ENCODE results near the gene OTUD5. TPM values are rescaled to one million over a fixed set of nuclear protein-coding genes. Genes with fewer than 3 reads are reported as not detected.

OTUD5 gene
- total and polyA plus RNA-seq, 2 of the 13 experiments (the other 11 are each of a cell fraction or from before 2014, with no cell fraction given) = 18.4 to 42.2 TPM

DNA sequence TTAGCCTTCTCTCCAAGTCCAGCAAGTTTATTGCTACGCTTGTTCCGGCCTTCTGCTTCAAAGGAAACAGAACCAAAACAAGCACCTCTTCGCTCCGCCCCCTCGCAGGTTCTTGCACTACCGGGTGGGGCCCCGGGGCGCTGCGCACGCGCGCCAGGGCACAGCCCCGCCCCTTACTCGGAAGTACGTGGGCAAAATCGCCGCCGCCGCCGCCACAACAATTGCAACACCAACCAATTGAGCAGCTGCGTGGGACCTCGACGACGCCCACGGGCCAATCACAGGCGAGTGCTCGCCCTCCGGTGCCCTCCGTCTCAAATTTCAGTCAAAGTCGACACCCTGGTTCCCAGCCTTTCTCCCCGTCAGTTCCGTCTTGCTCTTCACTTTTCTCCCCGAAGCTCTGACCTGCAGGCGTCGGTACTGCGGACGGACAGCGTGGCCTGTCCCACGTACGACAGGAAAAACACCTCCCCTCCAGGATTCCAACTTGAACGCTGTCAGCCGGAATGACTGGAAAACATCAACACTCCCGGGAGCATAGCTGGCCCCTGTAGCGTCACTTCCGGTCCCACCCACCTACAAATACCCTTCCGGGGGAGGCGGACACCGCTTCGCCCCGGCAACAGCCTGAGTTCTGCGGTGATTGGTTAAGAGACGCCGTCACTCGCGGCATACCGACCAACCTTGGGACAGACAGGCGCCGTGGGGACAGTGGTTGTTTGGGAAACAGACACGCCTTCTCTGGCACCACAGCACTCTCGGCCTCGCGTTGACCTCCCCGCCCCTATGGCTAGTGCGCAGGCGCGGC lies 624 bp upstream of the OTUD5 start (continued):
- TF ChIP-seq ZGPAT (CRISPR knock-in tag; IDR thresholded peaks at IDR 0.05) (peak; percentile 58; the same call in 1 of the 2 replicates), RFXAP (CRISPR knock-in tag; IDR thresholded peaks at IDR 0.05; ENCODE audit: borderline replicate concordance) (peak; percentile 99), NR2F6 (IDR thresholded peaks at IDR 0.05) (no peak), NR2F6 (CRISPR knock-in tag; IDR thresholded peaks at IDR 0.05) (no peak), DNMT1 (CRISPR knock-in tag; IDR thresholded peaks at IDR 0.05) (no peak), NBN (conservative IDR thresholded peaks at IDR 0.05) (no peak), MEF2D (CRISPR knock-in tag; IDR thresholded peaks at IDR 0.05) (0 out of 2 replicates have a peak, but pooled peaks have one; percentile 41), ZBTB7B (CRISPR knock-in tag; IDR thresholded peaks at IDR 0.05) (no peak), MED1 (CRISPR knock-in tag; IDR thresholded peaks at IDR 0.05) (0 out of 2 replicates have a peak, but pooled peaks have one; percentile 35), RFX5 (IDR thresholded peaks at IDR 0.05; ENCODE audit: low read depth, low read length) (peak; percentile 94), ZFX (CRISPR knock-in tag; IDR thresholded peaks at IDR 0.05; ENCODE audit: low read depth) (peak; percentile 55; the same call in 1 of the 2 replicates), ARNT2 (CRISPR knock-in tag; IDR thresholded peaks at IDR 0.05; ENCODE audit: low read depth) (no peak), ZBTB26 (CRISPR knock-in tag; IDR thresholded peaks at IDR 0.05; ENCODE audit: borderline replicate concordance) (no peak), E2F5 (CRISPR knock-in tag; conservative IDR thresholded peaks at IDR 0.05) (no peak), TAF15 (IDR thresholded peaks at IDR 0.05; ENCODE audit: low read depth, low read length, poor library complexity, severe bottlenecking) (no peak), ZNF562 (CRISPR knock-in tag; IDR thresholded peaks at IDR 0.05; ENCODE audit: borderline replicate concordance) (no peak), HOXA5 (CRISPR knock-in tag; IDR thresholded peaks at IDR 0.05) (no peak), BCL6 (CRISPR knock-in tag; IDR thresholded peaks at IDR 0.05) (no peak)
- TF ChIP-seq, protein P1, sequence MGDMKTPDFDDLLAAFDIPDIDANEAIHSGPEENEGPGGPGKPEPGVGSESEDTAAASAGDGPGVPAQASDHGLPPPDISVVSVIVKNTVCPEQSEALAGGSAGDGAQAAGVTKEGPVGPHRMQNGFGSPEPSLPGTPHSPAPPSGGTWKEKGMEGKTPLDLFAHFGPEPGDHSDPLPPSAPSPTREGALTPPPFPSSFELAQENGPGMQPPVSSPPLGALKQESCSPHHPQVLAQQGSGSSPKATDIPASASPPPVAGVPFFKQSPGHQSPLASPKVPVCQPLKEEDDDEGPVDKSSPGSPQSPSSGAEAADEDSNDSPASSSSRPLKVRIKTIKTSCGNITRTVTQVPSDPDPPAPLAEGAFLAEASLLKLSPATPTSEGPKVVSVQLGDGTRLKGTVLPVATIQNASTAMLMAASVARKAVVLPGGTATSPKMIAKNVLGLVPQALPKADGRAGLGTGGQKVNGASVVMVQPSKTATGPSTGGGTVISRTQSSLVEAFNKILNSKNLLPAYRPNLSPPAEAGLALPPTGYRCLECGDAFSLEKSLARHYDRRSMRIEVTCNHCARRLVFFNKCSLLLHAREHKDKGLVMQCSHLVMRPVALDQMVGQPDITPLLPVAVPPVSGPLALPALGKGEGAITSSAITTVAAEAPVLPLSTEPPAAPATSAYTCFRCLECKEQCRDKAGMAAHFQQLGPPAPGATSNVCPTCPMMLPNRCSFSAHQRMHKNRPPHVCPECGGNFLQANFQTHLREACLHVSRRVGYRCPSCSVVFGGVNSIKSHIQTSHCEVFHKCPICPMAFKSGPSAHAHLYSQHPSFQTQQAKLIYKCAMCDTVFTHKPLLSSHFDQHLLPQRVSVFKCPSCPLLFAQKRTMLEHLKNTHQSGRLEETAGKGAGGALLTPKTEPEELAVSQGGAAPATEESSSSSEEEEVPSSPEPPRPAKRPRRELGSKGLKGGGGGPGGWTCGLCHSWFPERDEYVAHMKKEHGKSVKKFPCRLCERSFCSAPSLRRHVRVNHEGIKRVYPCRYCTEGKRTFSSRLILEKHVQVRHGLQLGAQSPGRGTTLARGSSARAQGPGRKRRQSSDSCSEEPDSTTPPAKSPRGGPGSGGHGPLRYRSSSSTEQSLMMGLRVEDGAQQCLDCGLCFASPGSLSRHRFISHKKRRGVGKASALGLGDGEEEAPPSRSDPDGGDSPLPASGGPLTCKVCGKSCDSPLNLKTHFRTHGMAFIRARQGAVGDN (CRISPR knock-in tag; IDR thresholded peaks at IDR 0.05) = peak; percentile 38
- TF ChIP-seq, protein P2, sequence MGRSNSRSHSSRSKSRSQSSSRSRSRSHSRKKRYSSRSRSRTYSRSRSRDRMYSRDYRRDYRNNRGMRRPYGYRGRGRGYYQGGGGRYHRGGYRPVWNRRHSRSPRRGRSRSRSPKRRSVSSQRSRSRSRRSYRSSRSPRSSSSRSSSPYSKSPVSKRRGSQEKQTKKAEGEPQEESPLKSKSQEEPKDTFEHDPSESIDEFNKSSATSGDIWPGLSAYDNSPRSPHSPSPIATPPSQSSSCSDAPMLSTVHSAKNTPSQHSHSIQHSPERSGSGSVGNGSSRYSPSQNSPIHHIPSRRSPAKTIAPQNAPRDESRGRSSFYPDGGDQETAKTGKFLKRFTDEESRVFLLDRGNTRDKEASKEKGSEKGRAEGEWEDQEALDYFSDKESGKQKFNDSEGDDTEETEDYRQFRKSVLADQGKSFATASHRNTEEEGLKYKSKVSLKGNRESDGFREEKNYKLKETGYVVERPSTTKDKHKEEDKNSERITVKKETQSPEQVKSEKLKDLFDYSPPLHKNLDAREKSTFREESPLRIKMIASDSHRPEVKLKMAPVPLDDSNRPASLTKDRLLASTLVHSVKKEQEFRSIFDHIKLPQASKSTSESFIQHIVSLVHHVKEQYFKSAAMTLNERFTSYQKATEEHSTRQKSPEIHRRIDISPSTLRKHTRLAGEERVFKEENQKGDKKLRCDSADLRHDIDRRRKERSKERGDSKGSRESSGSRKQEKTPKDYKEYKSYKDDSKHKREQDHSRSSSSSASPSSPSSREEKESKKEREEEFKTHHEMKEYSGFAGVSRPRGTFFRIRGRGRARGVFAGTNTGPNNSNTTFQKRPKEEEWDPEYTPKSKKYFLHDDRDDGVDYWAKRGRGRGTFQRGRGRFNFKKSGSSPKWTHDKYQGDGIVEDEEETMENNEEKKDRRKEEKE (IDR thresholded peaks at IDR 0.05) = no peak
